H9 (cell line): ENCODE results near the gene ACSBG1. TPM values are rescaled to one million over a fixed set of nuclear protein-coding genes. Genes with fewer than 3 reads are reported as not detected.

Source experiments
- DNase-seq: peaks from one replicate; pipeline ENCODE4 v3.0.0-alpha.2; 2017
- H2AFZ ChIP-seq: one replicate; pipeline ENCODE4 v1.6.1; 2013; ENCODE audit warnings: mild to moderate bottlenecking, low read length, control low read depth, moderate library complexity
- H2AK5ac ChIP-seq: 2 replicates; pipeline ENCODE4 v1.6.1; 2013; ENCODE audit warnings: low read length, control low read depth, mixed read lengths; ENCODE audit not compliant: insufficient read length
- H2BK120ac ChIP-seq: one replicate; pipeline ENCODE4 v1.6.1; 2013; ENCODE audit warnings: low read depth, mild to moderate bottlenecking, low read length, control low read depth, inconsistent platforms; ENCODE audit not compliant: poor library complexity, severe bottlenecking
- H2BK12ac ChIP-seq: 2 replicates; pipeline ENCODE4 v1.6.1; 2013; ENCODE audit warnings: low read length, control low read depth, mixed read lengths, low read depth; ENCODE audit not compliant: insufficient read length
- H2BK15ac ChIP-seq: 2 replicates; pipeline ENCODE4 v1.6.1; 2013; ENCODE audit warnings: low read depth, low read length, control low read depth
- H2BK20ac ChIP-seq: one replicate; pipeline ENCODE4 v1.6.1; 2013; ENCODE audit warnings: low read depth, mild to moderate bottlenecking, low read length, control low read depth, inconsistent platforms; ENCODE audit not compliant: poor library complexity, severe bottlenecking
- H2BK5ac ChIP-seq: 2 replicates; pipeline ENCODE4 v1.6.1; 2013; ENCODE audit warnings: low read length, control low read depth, mixed read lengths; ENCODE audit not compliant: insufficient read length
- H3K14ac ChIP-seq: 2 replicates; pipeline ENCODE4 v1.6.1; 2013; ENCODE audit warnings: low read length, control low read depth; ENCODE audit not compliant: insufficient read depth
- H3K18ac ChIP-seq: 2 replicates; pipeline ENCODE4 v1.6.1; 2013; ENCODE audit warnings: low read depth, mild to moderate bottlenecking, mixed read lengths, low read length, control low read depth; ENCODE audit not compliant: insufficient read length
- H3K23ac ChIP-seq: 2 replicates; pipeline ENCODE4 v1.6.1; 2013; ENCODE audit warnings: low read length, control low read depth, mixed read lengths, low read depth; ENCODE audit not compliant: insufficient read length
- H3K23me2 ChIP-seq: 2 replicates; pipeline ENCODE4 v1.6.1; 2013; ENCODE audit warnings: low read depth, mild to moderate bottlenecking, mixed read lengths, low read length, control low read depth; ENCODE audit not compliant: insufficient read length, poor library complexity, severe bottlenecking
- H3K27ac ChIP-seq: 2 replicates; pipeline ENCODE4 v1.5.1; 2013; ENCODE audit warnings: low read length, control low read depth, mixed read lengths, low read depth; ENCODE audit not compliant: insufficient read length
- H3K27me3 ChIP-seq: 2 replicates; pipeline ENCODE4 v1.6.1; 2013; ENCODE audit warnings: low read length, control low read depth, inconsistent platforms; ENCODE audit not compliant: insufficient read depth
- H3K4ac ChIP-seq: 2 replicates; pipeline ENCODE4 v1.6.1; 2013; ENCODE audit warnings: low read depth, mild to moderate bottlenecking, control low read depth, inconsistent platforms, low read length, moderate library complexity
- H3K4me1 ChIP-seq: 2 replicates; pipeline ENCODE4 v1.6.1; 2013; ENCODE audit warnings: low read length, control low read depth, inconsistent platforms; ENCODE audit not compliant: insufficient read depth
- H3K4me2 ChIP-seq: 2 replicates; pipeline ENCODE4 v1.6.1; 2013; ENCODE audit warnings: low read length, control low read depth, mixed read lengths; ENCODE audit not compliant: insufficient read length, insufficient read depth
- H3K56ac ChIP-seq: 2 replicates; pipeline ENCODE4 v1.6.1; 2013; ENCODE audit warnings: low read depth, mild to moderate bottlenecking, mixed read lengths, low read length, control low read depth; ENCODE audit not compliant: insufficient read length
- H3K79me1 ChIP-seq: 2 replicates; pipeline ENCODE4 v1.6.1; 2013; ENCODE audit warnings: low read depth, mild to moderate bottlenecking, moderate library complexity, low read length, control low read depth, inconsistent platforms; ENCODE audit not compliant: insufficient read depth, poor library complexity, severe bottlenecking
- H3K79me2 ChIP-seq: 2 replicates; pipeline ENCODE4 v1.6.1; 2013; ENCODE audit warnings: low read length, control low read depth, inconsistent platforms; ENCODE audit not compliant: insufficient read depth
- H3K9ac ChIP-seq: 2 replicates; pipeline ENCODE4 v1.6.1; 2013; ENCODE audit warnings: low read length, control low read depth, mixed read lengths; ENCODE audit not compliant: insufficient read length; ENCODE audit errors: extremely low read depth
- H3K9me3 ChIP-seq: one replicate; pipeline ENCODE4 v1.6.1; 2013; ENCODE audit warnings: low read depth, low read length, inconsistent platforms; ENCODE audit not compliant: control insufficient read depth
- H3T11ph ChIP-seq: one replicate; pipeline ENCODE4 v1.6.1; 2013; ENCODE audit warnings: mild to moderate bottlenecking, low read length, control low read depth, inconsistent platforms
- H4K20me1 ChIP-seq: one replicate; pipeline ENCODE4 v1.6.1; 2013; ENCODE audit not compliant: control insufficient read depth, insufficient read length, insufficient read depth
- H4K5ac ChIP-seq: 2 replicates; pipeline ENCODE4 v1.6.1; 2013; ENCODE audit warnings: low read depth, mild to moderate bottlenecking, mixed read lengths, low read length, control low read depth; ENCODE audit not compliant: insufficient read length
- H4K8ac ChIP-seq: replicated peaks from 2 replicates; pipeline ENCODE4 v1.6.1; 2013; ENCODE audit warnings: low read length, control low read depth, mixed read lengths, low read depth; ENCODE audit not compliant: insufficient read length
- H4K91ac ChIP-seq: 2 replicates; pipeline ENCODE4 v1.6.1; 2013; ENCODE audit warnings: low read depth, mild to moderate bottlenecking, moderate library complexity, mixed read lengths, low read length, control low read depth; ENCODE audit not compliant: insufficient read length
- H3K27ac Mint-ChIP-seq, 3 experiments: 2 replicates in 2 of 3; 3 replicates in 1 of 3; pipeline ENCODE4 v1.8.0; 2020 to 2021; ENCODE audit warnings: mixed read lengths in 3 of 3, mild to moderate bottlenecking in 1 of 3, moderate library complexity in 1 of 3
- H3K27me3 Mint-ChIP-seq: 2 replicates; pipeline ENCODE4 v1.8.0; 2021; ENCODE audit warnings: low read depth, mild to moderate bottlenecking, moderate library complexity, mixed read lengths
- H3K36me3 Mint-ChIP-seq, 3 experiments: 2 replicates in 2 of 3; 3 replicates in 1 of 3; pipeline ENCODE4 v1.8.0; 2020 to 2021; ENCODE audit warnings: low read depth in 3 of 3, mixed read lengths in 3 of 3; ENCODE audit not compliant: insufficient read depth in 1 of 3
- H3K4me1 Mint-ChIP-seq, 2 experiments: 2 replicates each; pipeline ENCODE4 v1.8.0; 2020; ENCODE audit warnings: mixed read lengths in 2 of 2
- H3K4me3 Mint-ChIP-seq, 2 experiments: 2 replicates in 1 of 2; 3 replicates in 1 of 2; pipeline ENCODE4 v1.8.0; 2020 to 2021; ENCODE audit warnings: mild to moderate bottlenecking in 2 of 2, mixed read lengths in 2 of 2, moderate library complexity in 1 of 2
- H3K9me3 Mint-ChIP-seq, 2 experiments: 2 replicates in 1 of 2; 3 replicates in 1 of 2; pipeline ENCODE4 v1.8.0; 2020; ENCODE audit warnings: mild to moderate bottlenecking in 2 of 2, mixed read lengths in 2 of 2, moderate library complexity in 1 of 2
- CTCF ChIP-seq: fragments of 200-600 bp; sonication (generic); conservative IDR thresholded peaks from 3 replicates; pipeline ENCODE4 v1.8.0; 2021; ENCODE audit warnings: antibody characterized with exemption, mild to moderate bottlenecking
- WGBS: extraction: QIAGEN DNeasy Blood & Tissue Kit; methylation state at CpG from one replicate; pipeline ENCODE4 v1.1.7; 2013; ENCODE audit warnings: missing lambda C conversion rate, low lambda C conversion rate, mixed read lengths; ENCODE audit not compliant: insufficient read length; ENCODE audit errors: extremely low coverage; 5-methylcytosine and 5-hydroxymethylcytosine counted together
- total RNA-seq: library from RNA; stranded (reverse); gene quantifications from 2 replicates; pipeline ENCODE4 v1.2.1, GENCODE V29; 2021

Gene ACSBG1
- total RNA-seq, 1 experiment from 2014 or later: 2.2 TPM

GRCh38 chr15:78155355-78155939 lies 78.9 kb downstream of the ACSBG1 start:
- H3K18ac ChIP-seq: no peak overlapping the region
- no peak overlapping the region for H3K56ac ChIP-seq
- H3K9ac ChIP-seq: no peak overlapping the region
- no peak for TF ChIP-seq CTCF
- H4K20me1 ChIP-seq: no peaks in the 10 kb centered on the region
- H3K79me1 ChIP-seq: no peaks in the 10 kb centered on the region
- no peaks in the 10 kb centered on the region for H3K4me1 ChIP-seq
- no CpG with 5 or more reads among the region's 4 CpGs for WGBS
- H2AK5ac ChIP-seq: no peak overlapping the region
- Mint-ChIP-seq H3K36me3 (peaks cover 0 to 13% (median 1%) of the 10 kb centered on the region in 3 experiments; a peak in 3 of 7 replicates), H3K9me3 (no peaks in the 10 kb centered on the region), H3K27ac (no peak overlapping the region), H3K27me3 (no peaks in the 10 kb centered on the region; the same call in 1 of the 2 replicates), H3K4me1 (peaks cover 26 to 35% of the 10 kb centered on the region in 2 experiments), H3K4me3 (no peak overlapping the region)
- H4K91ac ChIP-seq: no peak overlapping the region
- no peak overlapping the region for H3K4me2 ChIP-seq
- H3K27ac ChIP-seq: no peak overlapping the region
- H3K79me2 ChIP-seq: no peaks in the 10 kb centered on the region
- no peak overlapping the region for H2BK120ac ChIP-seq
- no peaks in the 10 kb centered on the region for H3K9me3 ChIP-seq
- no peak overlapping the region for H4K5ac ChIP-seq
- H3T11ph ChIP-seq: no peak overlapping the region
- no peak overlapping the region for H2AFZ ChIP-seq
- no peak overlapping the region for H3K23ac ChIP-seq
- H3K14ac ChIP-seq: no peak overlapping the region
- no peak overlapping the region for H2BK15ac ChIP-seq
- DNase-seq: no peak
- no peak overlapping the region for H2BK5ac ChIP-seq
- H3K27me3 ChIP-seq: no peaks in the 10 kb centered on the region
- H2BK20ac ChIP-seq: no peak overlapping the region
- no peak overlapping the region for H2BK12ac ChIP-seq
- H3K23me2 ChIP-seq: no peaks in the 10 kb centered on the region
- no peak overlapping the region for H4K8ac ChIP-seq
- no peak overlapping the region for H3K4ac ChIP-seq
